GM19239 (cell line): ENCODE results near the gene FOXN3.

Experiments
- DNase-seq: peaks from one replicate; pipeline ENCODE4 v3.0.0; 2011; ENCODE audit warnings: low spot score; ENCODE audit not compliant: insufficient read length
- FAIRE-seq: peaks from 2 replicates; lab custom pipeline; 2011; peaks lifted over from hg19 to GRCh38; lab: Jason Lieb, UNC

Gene FOXN3

GRCh38 chr14:89343356-89343755 is 73.7 kb downstream of the FOXN3 start:
- FAIRE-seq (no peak), DNase-seq (no peak)

- no peak for FAIRE-seq
- no peak for DNase-seq
Observed at GRCh38 chr14:89342049-89342448, 75.0 kb downstream of the FOXN3 start.

- no peak for DNase-seq
- FAIRE-seq = no peak
Observed at GRCh38 chr14:89340200-89341181, 76.5 kb downstream of the FOXN3 start.

- FAIRE-seq (no peak), DNase-seq (no peak)
Observed at GRCh38 chr14:89339579-89339978, 77.5 kb downstream of the FOXN3 start.

GRCh38 chr14:89339158-89339557 is 77.9 kb downstream of the FOXN3 start:
- FAIRE-seq (no peak), DNase-seq (no peak)

GRCh38 chr14:89336338-89336737 is 80.7 kb downstream of the FOXN3 start:
- FAIRE-seq (peak; percentile 47), DNase-seq (no peak)

GRCh38 chr14:89332031-89332430 is 85.0 kb downstream of the FOXN3 start:
- no peak for FAIRE-seq
- DNase-seq = no peak

- FAIRE-seq (peak; percentile 93), DNase-seq (peak; percentile 21)
Observed at GRCh38 chr14:89331398-89331797, 85.6 kb downstream of the FOXN3 start.

GRCh38 chr14:89330236-89331002 is 86.6 kb downstream of the FOXN3 start:
- DNase-seq (no peak), FAIRE-seq (peak; percentile 45)

GRCh38 chr14:89327771-89328212 is 89.2 kb downstream of the FOXN3 start:
- DNase-seq = no peak

GRCh38 chr14:89325959-89326358 is 91.1 kb downstream of the FOXN3 start:
- no peak for DNase-seq
- no peak for FAIRE-seq

More at GRCh38 chr14:89327771-89328212, 89.2 kb downstream of the FOXN3 start:
- no peak for FAIRE-seq

- DNase-seq (no peak), FAIRE-seq (peak; percentile 68)
Observed at GRCh38 chr14:89325299-89325883, 91.6 kb downstream of the FOXN3 start.

GRCh38 chr14:89324501-89325298 is 92.3 kb downstream of the FOXN3 start:
- FAIRE-seq (peak; percentile 8), DNase-seq (no peak)

- FAIRE-seq (no peak), DNase-seq (no peak)
Observed at GRCh38 chr14:89320381-89321000, 96.5 kb downstream of the FOXN3 start.

- FAIRE-seq (no peak), DNase-seq (no peak)
Observed at GRCh38 chr14:89319687-89320086, 97.3 kb downstream of the FOXN3 start.

- peak; percentile 29 for DNase-seq
- FAIRE-seq = peak; percentile 92
Observed at GRCh38 chr14:89317051-89317691, 99.9 kb downstream of the FOXN3 start.

GRCh38 chr14:89315493-89316470 is 101.3 kb downstream of the FOXN3 start:
- FAIRE-seq (no peak), DNase-seq (no peak)

GRCh38 chr14:89314274-89314673 is 102.8 kb downstream of the FOXN3 start:
- FAIRE-seq (peak; percentile 57), DNase-seq (no peak)
